SK-N-SH treated with all-trans-retinoic acid at 6 μM for 48 hours (cell line): Measurements from ENCODE around the gene ATP5F1D.
A peak's percentile ranks its signal among the peaks of the same experiment; 100 is the strongest.

Experiments
- ATAC-seq: fragments of 200-7000 bp; cut with Tn5 transposase; 3 replicates; pipeline ENCODE4 v1.9.1; 2020; ENCODE audit warnings: mild to moderate bottlenecking, moderate library complexity
- ARNTL ChIP-seq: fragments of 450-650 bp; formaldehyde crosslinking; IDR thresholded peaks from 2 replicates; pipeline ENCODE4 v1.5.0; 2020; ENCODE audit warnings: low read depth, mild to moderate bottlenecking, moderate library complexity, borderline replicate concordance
- BACH2 ChIP-seq: fragments of 250-450 bp; sonication (Bioruptor Pico); IDR thresholded peaks from 2 replicates; pipeline ENCODE4 v1.9.0; 2021; ENCODE audit warnings: mild to moderate bottlenecking, borderline replicate concordance
- OSR1 ChIP-seq: fragments of 250-450 bp; sonication (Bioruptor Pico); IDR thresholded peaks from 2 replicates; pipeline ENCODE4 v1.8.0; 2022; ENCODE audit warnings: moderate library complexity, mild to moderate bottlenecking, inconsistent platforms
- PPARA ChIP-seq: fragments of 250-450 bp; sonication (Bioruptor Pico); IDR thresholded peaks from 2 replicates; pipeline ENCODE4 v1.5.0; 2020; ENCODE audit warnings: mild to moderate bottlenecking, borderline replicate concordance
- SNAI2 ChIP-seq: fragments of 250-450 bp; sonication (Bioruptor Pico); IDR thresholded peaks from 2 replicates; pipeline ENCODE4 v1.5.0; 2020; ENCODE audit warnings: mild to moderate bottlenecking, moderate library complexity
- TOX ChIP-seq: fragments of 250-450 bp; sonication (Bioruptor Pico); IDR thresholded peaks from 2 replicates; pipeline ENCODE4 v1.8.0; 2021; ENCODE audit warnings: mild to moderate bottlenecking, moderate library complexity, borderline replicate concordance
- ZC3H10 ChIP-seq: fragments of 250-450 bp; sonication (Bioruptor Pico); IDR thresholded peaks from 2 replicates; pipeline ENCODE4 v1.5.1; 2021; ENCODE audit warnings: mild to moderate bottlenecking, moderate library complexity
- ZFP30 ChIP-seq: fragments of 450-650 bp; formaldehyde crosslinking; IDR thresholded peaks from 2 replicates; pipeline ENCODE4 v1.5.0; 2022; ENCODE audit warnings: mild to moderate bottlenecking, moderate library complexity
- ZNF565 ChIP-seq: fragments of 450-650 bp; formaldehyde crosslinking; conservative IDR thresholded peaks from 2 replicates; pipeline ENCODE4 v1.5.0; 2020; ENCODE audit warnings: low read depth, mild to moderate bottlenecking, moderate library complexity
- ZNF70 ChIP-seq: fragments of 450-650 bp; formaldehyde crosslinking; IDR thresholded peaks from 2 replicates; pipeline ENCODE4 v1.5.0; 2020; ENCODE audit warnings: mild to moderate bottlenecking, moderate library complexity
- ZNF8 ChIP-seq: fragments of 450-650 bp; formaldehyde crosslinking; IDR thresholded peaks from 2 replicates; pipeline ENCODE4 v1.5.0; 2020; ENCODE audit warnings: mild to moderate bottlenecking, moderate library complexity
- TF ChIP-seq, protein P1 (sequence below): fragments of 250-450 bp; sonication (Bioruptor Pico); IDR thresholded peaks from 2 replicates; pipeline ENCODE4 v1.5.1; 2021; ENCODE audit warnings: mild to moderate bottlenecking, moderate library complexity
- TF ChIP-seq, protein P2 (sequence below): fragments of 250-450 bp; sonication (Bioruptor Pico); IDR thresholded peaks from 2 replicates; pipeline ENCODE4 v1.5.0; 2020; ENCODE audit warnings: mild to moderate bottlenecking, moderate library complexity
- TF ChIP-seq, protein P3 (sequence below): fragments of 250-450 bp; sonication (Bioruptor Pico); IDR thresholded peaks from 2 replicates; pipeline ENCODE4 v1.8.0; 2021; ENCODE audit warnings: low read depth, mild to moderate bottlenecking, moderate library complexity, borderline replicate concordance
- TF ChIP-seq, protein P4 (sequence below): fragments of 250-450 bp; sonication (Bioruptor Pico); IDR thresholded peaks from 2 replicates; pipeline ENCODE4 v1.8.0; 2020; ENCODE audit warnings: mild to moderate bottlenecking, moderate library complexity, borderline replicate concordance

Gene ATP5F1D

DNA sequence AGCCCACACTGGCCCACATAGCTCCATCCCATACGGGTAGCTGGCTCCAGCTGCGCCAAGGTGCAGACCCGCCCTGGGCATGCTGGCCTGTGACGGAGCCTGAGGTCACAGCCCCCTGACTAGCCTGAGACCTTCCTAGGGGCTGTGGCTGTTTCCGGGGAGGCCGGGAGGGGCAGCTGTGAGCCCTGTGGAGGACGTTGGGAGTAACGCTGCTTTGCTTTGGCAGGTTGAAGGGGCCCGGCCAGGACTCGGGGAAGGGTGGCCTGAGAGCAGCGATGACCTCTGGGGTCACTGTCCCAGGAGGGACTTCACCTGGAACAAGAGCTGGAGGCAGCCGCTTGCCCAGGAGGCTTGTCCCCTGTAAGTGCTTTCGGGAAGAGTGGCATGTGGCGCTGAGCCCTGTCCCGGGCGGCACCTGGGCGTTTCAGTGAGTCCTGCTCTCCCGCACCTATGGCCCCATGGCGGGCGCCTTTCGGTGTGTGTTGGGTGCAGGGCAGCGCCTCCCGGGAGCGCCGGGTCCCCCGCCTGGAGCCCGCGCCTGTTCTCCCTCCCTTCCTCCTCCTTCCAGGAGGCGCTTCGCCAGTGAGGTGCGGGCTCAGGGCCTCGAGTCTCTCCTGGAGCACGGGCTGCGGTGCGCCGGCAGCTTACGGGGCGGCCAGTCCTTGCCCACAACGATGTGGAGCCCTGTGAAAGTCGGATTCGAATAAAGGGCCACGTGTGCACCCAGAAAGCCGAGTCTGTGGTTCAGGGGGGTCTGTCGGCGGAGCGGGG, 32.7 kb downstream of the ATP5F1D start:
- ATAC-seq, result no peak
- TF ChIP-seq ZNF565 (CRISPR knock-in tag), result no peak
- TF ChIP-seq SNAI2 (CRISPR knock-in tag), result no peak
- TF ChIP-seq ARNTL (CRISPR knock-in tag), result no peak
- TF ChIP-seq, protein P1, sequence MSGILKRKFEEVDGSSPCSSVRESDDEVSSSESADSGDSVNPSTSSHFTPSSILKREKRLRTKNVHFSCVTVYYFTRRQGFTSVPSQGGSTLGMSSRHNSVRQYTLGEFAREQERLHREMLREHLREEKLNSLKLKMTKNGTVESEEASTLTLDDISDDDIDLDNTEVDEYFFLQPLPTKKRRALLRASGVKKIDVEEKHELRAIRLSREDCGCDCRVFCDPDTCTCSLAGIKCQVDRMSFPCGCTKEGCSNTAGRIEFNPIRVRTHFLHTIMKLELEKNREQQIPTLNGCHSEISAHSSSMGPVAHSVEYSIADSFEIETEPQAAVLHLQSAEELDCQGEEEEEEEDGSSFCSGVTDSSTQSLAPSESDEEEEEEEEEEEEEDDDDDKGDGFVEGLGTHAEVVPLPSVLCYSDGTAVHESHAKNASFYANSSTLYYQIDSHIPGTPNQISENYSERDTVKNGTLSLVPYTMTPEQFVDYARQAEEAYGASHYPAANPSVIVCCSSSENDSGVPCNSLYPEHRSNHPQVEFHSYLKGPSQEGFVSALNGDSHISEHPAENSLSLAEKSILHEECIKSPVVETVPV (CRISPR knock-in tag), result no peak
- TF ChIP-seq OSR1 (CRISPR knock-in tag), result no peak
- no peak for TF ChIP-seq BACH2 (CRISPR knock-in tag)
- TF ChIP-seq, protein P2, sequence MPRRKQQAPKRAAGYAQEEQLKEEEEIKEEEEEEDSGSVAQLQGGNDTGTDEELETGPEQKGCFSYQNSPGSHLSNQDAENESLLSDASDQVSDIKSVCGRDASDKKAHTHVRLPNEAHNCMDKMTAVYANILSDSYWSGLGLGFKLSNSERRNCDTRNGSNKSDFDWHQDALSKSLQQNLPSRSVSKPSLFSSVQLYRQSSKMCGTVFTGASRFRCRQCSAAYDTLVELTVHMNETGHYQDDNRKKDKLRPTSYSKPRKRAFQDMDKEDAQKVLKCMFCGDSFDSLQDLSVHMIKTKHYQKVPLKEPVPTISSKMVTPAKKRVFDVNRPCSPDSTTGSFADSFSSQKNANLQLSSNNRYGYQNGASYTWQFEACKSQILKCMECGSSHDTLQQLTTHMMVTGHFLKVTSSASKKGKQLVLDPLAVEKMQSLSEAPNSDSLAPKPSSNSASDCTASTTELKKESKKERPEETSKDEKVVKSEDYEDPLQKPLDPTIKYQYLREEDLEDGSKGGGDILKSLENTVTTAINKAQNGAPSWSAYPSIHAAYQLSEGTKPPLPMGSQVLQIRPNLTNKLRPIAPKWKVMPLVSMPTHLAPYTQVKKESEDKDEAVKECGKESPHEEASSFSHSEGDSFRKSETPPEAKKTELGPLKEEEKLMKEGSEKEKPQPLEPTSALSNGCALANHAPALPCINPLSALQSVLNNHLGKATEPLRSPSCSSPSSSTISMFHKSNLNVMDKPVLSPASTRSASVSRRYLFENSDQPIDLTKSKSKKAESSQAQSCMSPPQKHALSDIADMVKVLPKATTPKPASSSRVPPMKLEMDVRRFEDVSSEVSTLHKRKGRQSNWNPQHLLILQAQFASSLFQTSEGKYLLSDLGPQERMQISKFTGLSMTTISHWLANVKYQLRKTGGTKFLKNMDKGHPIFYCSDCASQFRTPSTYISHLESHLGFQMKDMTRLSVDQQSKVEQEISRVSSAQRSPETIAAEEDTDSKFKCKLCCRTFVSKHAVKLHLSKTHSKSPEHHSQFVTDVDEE (CRISPR knock-in tag), result no peak

DNA sequence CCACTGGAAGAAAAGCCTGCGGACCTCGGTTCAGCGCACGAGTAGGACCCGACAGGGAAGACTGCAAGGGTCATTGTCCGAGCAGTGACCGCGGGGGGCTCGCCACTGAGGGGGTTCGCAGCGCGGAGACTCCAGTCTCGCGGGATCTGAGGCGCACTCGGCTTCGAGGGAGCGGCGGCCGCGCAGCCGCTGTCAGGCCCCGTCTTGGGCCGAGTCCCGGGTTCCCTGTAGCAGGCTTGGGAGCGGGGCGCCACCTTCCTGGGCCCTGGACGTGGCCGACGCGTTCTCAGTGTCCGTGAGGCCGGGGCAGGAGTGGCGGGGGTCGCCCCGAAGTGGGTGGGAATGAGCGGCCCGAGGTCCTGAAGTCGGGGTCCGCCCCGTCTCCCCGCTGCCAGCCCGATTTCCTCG, 33.3 kb downstream of the ATP5F1D start:
- TF ChIP-seq ARNTL (CRISPR knock-in tag) (no peak), BACH2 (CRISPR knock-in tag) (no peak), ZNF70 (CRISPR knock-in tag) (no peak), TOX (CRISPR knock-in tag) (no peak), OSR1 (CRISPR knock-in tag) (no peak), ZNF8 (no peak), ZC3H10 (CRISPR knock-in tag) (no peak), ZFP30 (no peak), PPARA (CRISPR knock-in tag) (no peak), ZNF565 (CRISPR knock-in tag) (no peak)
- ATAC-seq, result peak; percentile 17

DNA sequence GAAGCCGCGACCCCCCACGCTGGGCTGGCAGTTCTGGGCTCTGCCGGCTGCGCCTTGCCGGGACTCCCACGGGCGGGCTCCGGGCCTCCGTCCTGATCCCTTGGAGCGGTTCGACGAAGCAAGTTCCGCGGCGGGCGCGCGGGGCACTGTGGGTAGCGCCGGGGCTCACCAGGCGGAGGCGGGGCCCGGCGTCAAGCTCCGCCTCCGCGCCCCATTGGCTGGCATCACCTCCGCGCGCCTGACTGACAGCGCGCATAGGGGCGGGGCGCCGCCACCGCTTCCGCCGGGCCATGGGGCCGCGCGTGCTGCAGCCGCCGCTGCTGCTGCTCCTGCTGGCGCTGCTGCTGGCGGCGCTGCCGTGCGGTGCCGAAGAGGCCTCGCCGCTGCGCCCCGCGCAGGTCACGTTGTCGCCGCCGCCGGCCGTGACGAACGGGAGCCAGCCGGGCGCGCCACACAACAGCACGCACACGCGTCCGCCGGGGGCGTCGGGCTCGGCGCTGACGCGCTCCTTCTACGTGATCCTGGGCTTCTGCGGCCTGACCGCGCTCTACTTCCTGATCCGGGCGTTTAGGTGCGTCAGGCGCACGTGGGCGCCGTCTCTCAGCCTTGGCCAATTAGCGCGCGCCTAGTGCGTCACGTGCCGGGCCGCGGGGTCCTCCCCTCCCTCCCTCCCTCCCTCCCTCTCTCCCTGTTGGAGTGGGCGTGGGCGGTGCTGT, 33.9 kb downstream of the ATP5F1D start, which contains the start of gene FAM174C:
FAM174C (plus strand) TSS at position 271 of the 716 bp plus-strand sequence; CDS start at position 291, 20 bp downstream.
- peak; percentile 76 for ATAC-seq

DNA sequence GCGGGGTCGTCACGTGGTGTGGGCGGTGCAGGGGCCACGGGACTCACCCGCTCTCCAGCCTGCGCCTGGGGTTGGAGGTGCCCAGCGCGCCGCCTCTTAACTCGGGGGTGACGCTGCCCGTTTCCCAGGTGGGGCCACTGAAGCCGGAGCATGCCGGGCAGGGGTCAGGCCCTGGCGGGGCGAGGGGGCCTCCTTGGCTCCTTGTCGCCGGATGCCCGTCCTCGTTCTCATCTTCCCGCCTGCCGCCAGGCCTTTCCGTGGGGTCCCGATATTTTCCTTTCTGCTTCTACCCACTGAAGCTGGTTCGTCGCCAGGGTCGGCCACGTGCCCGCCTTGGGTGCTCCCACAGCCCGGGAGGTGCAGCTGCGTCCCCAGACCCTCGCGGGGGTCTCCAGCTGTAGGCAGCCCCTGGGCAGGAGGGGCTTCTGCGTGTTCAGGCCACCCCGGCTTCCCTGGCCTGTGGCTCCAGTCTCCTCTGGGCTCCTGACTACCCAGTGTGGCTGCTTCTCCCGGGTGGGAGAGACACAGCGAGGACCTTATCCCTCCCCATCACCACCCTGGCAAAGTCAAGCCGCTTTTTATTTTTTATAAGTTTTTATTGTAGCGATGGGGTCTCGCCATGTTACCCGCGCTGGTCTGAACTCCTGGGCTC, 34.6 kb downstream of the ATP5F1D start:
- TF ChIP-seq ARNTL (CRISPR knock-in tag), result no peak
- TF ChIP-seq, protein P2 (CRISPR knock-in tag), result peak; percentile 30; the same call in 1 of the 2 replicates
- TF ChIP-seq, protein P3, sequence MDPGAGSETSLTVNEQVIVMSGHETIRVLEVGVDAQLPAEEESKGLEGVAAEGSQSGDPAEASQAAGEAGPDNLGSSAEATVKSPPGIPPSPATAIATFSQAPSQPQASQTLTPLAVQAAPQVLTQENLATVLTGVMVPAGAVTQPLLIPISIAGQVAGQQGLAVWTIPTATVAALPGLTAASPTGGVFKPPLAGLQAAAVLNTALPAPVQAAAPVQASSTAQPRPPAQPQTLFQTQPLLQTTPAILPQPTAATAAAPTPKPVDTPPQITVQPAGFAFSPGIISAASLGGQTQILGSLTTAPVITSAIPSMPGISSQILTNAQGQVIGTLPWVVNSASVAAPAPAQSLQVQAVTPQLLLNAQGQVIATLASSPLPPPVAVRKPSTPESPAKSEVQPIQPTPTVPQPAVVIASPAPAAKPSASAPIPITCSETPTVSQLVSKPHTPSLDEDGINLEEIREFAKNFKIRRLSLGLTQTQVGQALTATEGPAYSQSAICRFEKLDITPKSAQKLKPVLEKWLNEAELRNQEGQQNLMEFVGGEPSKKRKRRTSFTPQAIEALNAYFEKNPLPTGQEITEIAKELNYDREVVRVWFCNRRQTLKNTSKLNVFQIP, result no peak
- no peak; the same call in 2 of the 3 replicates for ATAC-seq

More for the DNA sequence above, 33.9 kb downstream of the ATP5F1D start, which contains the start of gene FAM174C:
- TF ChIP-seq, protein P1 (CRISPR knock-in tag), result no peak
- peak; percentile 67; the same call in 1 of the 2 replicates for TF ChIP-seq ZC3H10 (CRISPR knock-in tag)
- TF ChIP-seq, protein P4, sequence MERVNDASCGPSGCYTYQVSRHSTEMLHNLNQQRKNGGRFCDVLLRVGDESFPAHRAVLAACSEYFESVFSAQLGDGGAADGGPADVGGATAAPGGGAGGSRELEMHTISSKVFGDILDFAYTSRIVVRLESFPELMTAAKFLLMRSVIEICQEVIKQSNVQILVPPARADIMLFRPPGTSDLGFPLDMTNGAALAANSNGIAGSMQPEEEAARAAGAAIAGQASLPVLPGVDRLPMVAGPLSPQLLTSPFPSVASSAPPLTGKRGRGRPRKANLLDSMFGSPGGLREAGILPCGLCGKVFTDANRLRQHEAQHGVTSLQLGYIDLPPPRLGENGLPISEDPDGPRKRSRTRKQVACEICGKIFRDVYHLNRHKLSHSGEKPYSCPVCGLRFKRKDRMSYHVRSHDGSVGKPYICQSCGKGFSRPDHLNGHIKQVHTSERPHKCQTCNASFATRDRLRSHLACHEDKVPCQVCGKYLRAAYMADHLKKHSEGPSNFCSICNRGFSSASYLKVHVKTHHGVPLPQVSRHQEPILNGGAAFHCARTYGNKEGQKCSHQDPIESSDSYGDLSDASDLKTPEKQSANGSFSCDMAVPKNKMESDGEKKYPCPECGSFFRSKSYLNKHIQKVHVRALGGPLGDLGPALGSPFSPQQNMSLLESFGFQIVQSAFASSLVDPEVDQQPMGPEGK (CRISPR knock-in tag), result 0 out of 2 replicates have a peak, but pooled peaks have one; percentile 23
- TF ChIP-seq, all 23 proteins: peak for 2
